WTC11 (cell line): ENCODE measurements around the gene TMEM272. TPM values are rescaled to one million over a fixed set of nuclear protein-coding genes. Genes with fewer than 3 reads are reported as not detected.
A peak's percentile ranks its signal among the peaks of the same experiment; 100 is the strongest.

Experiments used
- ATAC-seq: fragments of 200-7000 bp; cut with Tn5 transposase; 2 replicates; pipeline ENCODE4 v1.10.0; 2021; ENCODE audit warnings: mild to moderate bottlenecking, moderate library complexity
- CTCF ChIA-PET: fragments of 300-600 bp; sonication (Branson Sonifier 250); formaldehyde crosslinking; loops from one replicate; lab custom pipeline; 2021; ENCODE audit warnings: antibody characterized with exemption; lab: Charles Lee
- POLR2A ChIA-PET: fragments of 350-600 bp; sonication (Branson Sonifier 250); formaldehyde crosslinking; loops from one replicate; lab custom pipeline; 2021; ENCODE audit warnings: antibody characterized with exemption; lab: Charles Lee
- DNase-seq: peaks from one replicate; pipeline ENCODE4 v3.0.0; 2021; ENCODE audit warnings: low spot score
- H3K27ac Mint-ChIP-seq: 2 replicates; pipeline ENCODE4 v1.8.0; 2021; ENCODE audit warnings: mixed read lengths
- H3K27me3 Mint-ChIP-seq: 2 replicates; pipeline ENCODE4 v1.8.0; 2021; ENCODE audit warnings: low read depth, mild to moderate bottlenecking, moderate library complexity, mixed read lengths
- H3K36me3 Mint-ChIP-seq: 2 replicates; pipeline ENCODE4 v1.8.0; 2021; ENCODE audit warnings: mixed read lengths
- H3K4me1 Mint-ChIP-seq: 2 replicates; pipeline ENCODE4 v1.8.0; 2022; ENCODE audit warnings: mixed read lengths
- H3K4me3 Mint-ChIP-seq: 2 replicates; pipeline ENCODE4 v1.8.0; 2021; ENCODE audit warnings: mild to moderate bottlenecking, moderate library complexity, mixed read lengths
- H3K9me3 Mint-ChIP-seq: 2 replicates; pipeline ENCODE4 v1.8.0; 2021; ENCODE audit warnings: mixed read lengths
- ATF1 ChIP-seq: sonication (generic); formaldehyde crosslinking; IDR thresholded peaks from 2 replicates; pipeline ENCODE4 v1.8.1; 2023; ENCODE audit warnings: mild to moderate bottlenecking, moderate library complexity, missing genetic modification reagents
- ATF2 ChIP-seq: sonication (generic); formaldehyde crosslinking; IDR thresholded peaks from 2 replicates; pipeline ENCODE4 v1.8.1; 2022; ENCODE audit warnings: low read depth, missing genetic modification reagents, borderline replicate concordance
- CREB1 ChIP-seq: sonication (generic); formaldehyde crosslinking; IDR thresholded peaks from 2 replicates; pipeline ENCODE4 v1.8.0; 2023; ENCODE audit warnings: mild to moderate bottlenecking, missing genetic modification reagents
- GRHL2 ChIP-seq: fragments of 250-450 bp; sonication (Bioruptor Pico); IDR thresholded peaks from 2 replicates; pipeline ENCODE4 v1.8.0; 2022; ENCODE audit warnings: mild to moderate bottlenecking, moderate library complexity; ENCODE audit not compliant: insufficient replicate concordance, severe bottlenecking
- JUN ChIP-seq: sonication (generic); formaldehyde crosslinking; IDR thresholded peaks from 2 replicates; pipeline ENCODE4 v1.8.0; 2023; ENCODE audit warnings: mild to moderate bottlenecking, missing genetic modification reagents
- PRRX2 ChIP-seq: fragments of 250-450 bp; sonication (Bioruptor Pico); IDR thresholded peaks from 2 replicates; pipeline ENCODE4 v1.8.0; 2021; ENCODE audit warnings: mild to moderate bottlenecking
- SMAD3 ChIP-seq: sonication (generic); formaldehyde crosslinking; IDR thresholded peaks from 2 replicates; pipeline ENCODE4 v1.8.0; 2022; ENCODE audit warnings: missing genetic modification reagents, mild to moderate bottlenecking, borderline replicate concordance
- USF2 ChIP-seq: sonication (generic); formaldehyde crosslinking; IDR thresholded peaks from 2 replicates; pipeline ENCODE4 v1.8.1; 2023; ENCODE audit warnings: mild to moderate bottlenecking, missing genetic modification reagents, moderate library complexity
- ZNF121 ChIP-seq: sonication (generic); formaldehyde crosslinking; IDR thresholded peaks from 2 replicates; pipeline ENCODE4 v1.8.0; 2023; ENCODE audit warnings: missing genetic modification reagents
- ZNF263 ChIP-seq: sonication (generic); formaldehyde crosslinking; IDR thresholded peaks from 2 replicates; pipeline ENCODE4 v1.8.1; 2022; ENCODE audit warnings: low read depth, mild to moderate bottlenecking, moderate library complexity, missing genetic modification reagents
- ZNF423 ChIP-seq: fragments of 250-450 bp; sonication (Bioruptor Pico); IDR thresholded peaks from 2 replicates; pipeline ENCODE4 v2.1.2; 2022; ENCODE audit warnings: mild to moderate bottlenecking, moderate library complexity
- ZNF532 ChIP-seq: fragments of 250-450 bp; sonication (Bioruptor Pico); IDR thresholded peaks from 2 replicates; pipeline ENCODE4 v1.9.0; 2021; ENCODE audit warnings: mild to moderate bottlenecking, borderline replicate concordance
- ZNF671 ChIP-seq: fragments of 250-450 bp; sonication (Bioruptor Pico); IDR thresholded peaks from 2 replicates; pipeline ENCODE4 v1.8.0; 2021; ENCODE audit warnings: mild to moderate bottlenecking
- total RNA-seq: library from RNA; stranded (reverse); gene quantifications from 3 replicates; pipeline ENCODE4 v1.2.3, GENCODE V29; 2021
- TF ChIP-seq, protein P1 (sequence below): fragments of 250-450 bp; sonication (Bioruptor Pico); IDR thresholded peaks from 2 replicates; pipeline ENCODE4 v1.9.0; 2021; ENCODE audit warnings: moderate library complexity, mild to moderate bottlenecking, inconsistent platforms, borderline replicate concordance
- TF ChIP-seq, protein P2 (sequence below): sonication (generic); formaldehyde crosslinking; IDR thresholded peaks from 2 replicates; pipeline ENCODE4 v1.8.1; 2022; ENCODE audit warnings: missing genetic modification reagents, borderline replicate concordance
- TF ChIP-seq, protein P3 (sequence below): sonication (generic); formaldehyde crosslinking; conservative IDR thresholded peaks from 2 replicates; pipeline ENCODE4 v1.8.1; 2023; ENCODE audit warnings: mild to moderate bottlenecking, low read depth, missing genetic modification reagents, moderate library complexity
- TF ChIP-seq, protein P4 (sequence below): sonication (generic); formaldehyde crosslinking; IDR thresholded peaks from 2 replicates; pipeline ENCODE4 v1.8.1; 2023; ENCODE audit warnings: mild to moderate bottlenecking, missing genetic modification reagents, borderline replicate concordance

The TMEM272 gene
- total RNA-seq, 1 experiment from 2014 or later: not detected

GRCh38 chr13:51769455-51770127 lies 75.4 kb downstream of the TMEM272 start:
- DNase-seq (no peak), ATAC-seq (no peak)
- CTCF ChIA-PET: interaction anchor here (0.5 to 7.3 kb wide), 13 partner anchors 19 to 426 kb away, joined by 3 to 65 read pairs (median 4); partner anchors contain the start of gene INTS6
- Mint-ChIP-seq H3K36me3 (no peaks in the 10 kb centered on the region), H3K4me1 (peaks cover 23% of the 10 kb centered on the region), H3K27ac (peak overlapping the region; percentile 90; the same call in 1 of the 2 replicates), H3K27me3 (no peaks in the 10 kb centered on the region), H3K9me3 (no peaks in the 10 kb centered on the region), H3K4me3 (no peak overlapping the region)
- POLR2A ChIA-PET: interaction anchor here (2.3 kb wide), 1 partner anchor 316 kb away, joined by 7 read pairs; the partner anchor contains the start of gene INTS6
- TF ChIP-seq ZNF121 (no peak), SMAD3 (no peak), ATF2 (CRISPR knock-in tag) (no peak), PRRX2 (no peak), USF2 (CRISPR knock-in tag) (no peak), ZNF671 (no peak)

- Mint-ChIP-seq H3K27ac (0 out of 2 replicates have a peak overlapping the region, but pooled peaks have one; percentile 15), H3K4me3 (no peak overlapping the region), H3K27me3 (no peaks in the 10 kb centered on the region), H3K36me3 (no peaks in the 10 kb centered on the region), H3K9me3 (no peaks in the 10 kb centered on the region), H3K4me1 (peaks cover 23% of the 10 kb centered on the region)
- ATAC-seq (peak; percentile 6; the same call in 1 of the 2 replicates), DNase-seq (no peak)
- CTCF ChIA-PET: interaction anchor here (0.5 to 7.3 kb wide), 18 partner anchors 10 to 466 kb away, joined by 3 to 65 read pairs (median 4); partner anchors contain the start of gene INTS6
- POLR2A ChIA-PET: interaction anchor here (0.8 to 2.3 kb wide), 2 partner anchors 186 to 316 kb away, joined by 3 to 7 read pairs; partner anchors contain the start of gene INTS6
- TF ChIP-seq, protein P1, sequence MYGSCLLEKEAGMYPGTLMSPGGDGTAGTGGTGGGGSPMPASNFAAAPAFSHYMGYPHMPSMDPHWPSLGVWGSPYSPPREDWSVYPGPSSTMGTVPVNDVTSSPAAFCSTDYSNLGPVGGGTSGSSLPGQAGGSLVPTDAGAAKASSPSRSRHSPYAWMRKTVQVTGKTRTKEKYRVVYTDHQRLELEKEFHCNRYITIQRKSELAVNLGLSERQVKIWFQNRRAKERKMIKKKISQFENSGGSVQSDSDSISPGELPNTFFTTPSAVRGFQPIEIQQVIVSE (CRISPR knock-in tag): no peak
- TF ChIP-seq, protein P2, sequence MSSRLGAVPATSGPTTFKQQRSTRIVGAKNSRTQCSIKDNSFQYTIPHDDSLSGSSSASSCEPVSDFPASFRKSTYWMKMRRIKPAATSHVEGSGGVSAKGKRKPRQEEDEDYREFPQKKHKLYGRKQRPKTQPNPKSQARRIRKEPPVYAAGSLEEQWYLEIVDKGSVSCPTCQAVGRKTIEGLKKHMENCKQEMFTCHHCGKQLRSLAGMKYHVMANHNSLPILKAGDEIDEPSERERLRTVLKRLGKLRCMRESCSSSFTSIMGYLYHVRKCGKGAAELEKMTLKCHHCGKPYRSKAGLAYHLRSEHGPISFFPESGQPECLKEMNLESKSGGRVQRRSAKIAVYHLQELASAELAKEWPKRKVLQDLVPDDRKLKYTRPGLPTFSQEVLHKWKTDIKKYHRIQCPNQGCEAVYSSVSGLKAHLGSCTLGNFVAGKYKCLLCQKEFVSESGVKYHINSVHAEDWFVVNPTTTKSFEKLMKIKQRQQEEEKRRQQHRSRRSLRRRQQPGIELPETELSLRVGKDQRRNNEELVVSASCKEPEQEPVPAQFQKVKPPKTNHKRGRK (CRISPR knock-in tag): no peak
- TF ChIP-seq, protein P3, sequence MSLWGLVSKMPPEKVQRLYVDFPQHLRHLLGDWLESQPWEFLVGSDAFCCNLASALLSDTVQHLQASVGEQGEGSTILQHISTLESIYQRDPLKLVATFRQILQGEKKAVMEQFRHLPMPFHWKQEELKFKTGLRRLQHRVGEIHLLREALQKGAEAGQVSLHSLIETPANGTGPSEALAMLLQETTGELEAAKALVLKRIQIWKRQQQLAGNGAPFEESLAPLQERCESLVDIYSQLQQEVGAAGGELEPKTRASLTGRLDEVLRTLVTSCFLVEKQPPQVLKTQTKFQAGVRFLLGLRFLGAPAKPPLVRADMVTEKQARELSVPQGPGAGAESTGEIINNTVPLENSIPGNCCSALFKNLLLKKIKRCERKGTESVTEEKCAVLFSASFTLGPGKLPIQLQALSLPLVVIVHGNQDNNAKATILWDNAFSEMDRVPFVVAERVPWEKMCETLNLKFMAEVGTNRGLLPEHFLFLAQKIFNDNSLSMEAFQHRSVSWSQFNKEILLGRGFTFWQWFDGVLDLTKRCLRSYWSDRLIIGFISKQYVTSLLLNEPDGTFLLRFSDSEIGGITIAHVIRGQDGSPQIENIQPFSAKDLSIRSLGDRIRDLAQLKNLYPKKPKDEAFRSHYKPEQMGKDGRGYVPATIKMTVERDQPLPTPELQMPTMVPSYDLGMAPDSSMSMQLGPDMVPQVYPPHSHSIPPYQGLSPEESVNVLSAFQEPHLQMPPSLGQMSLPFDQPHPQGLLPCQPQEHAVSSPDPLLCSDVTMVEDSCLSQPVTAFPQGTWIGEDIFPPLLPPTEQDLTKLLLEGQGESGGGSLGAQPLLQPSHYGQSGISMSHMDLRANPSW (CRISPR knock-in tag): no peak
- no peak for TF ChIP-seq ZNF263 (CRISPR knock-in tag)
- TF ChIP-seq GRHL2 (CRISPR knock-in tag): no peak
- TF ChIP-seq CREB1: no peak
- no peak for TF ChIP-seq ZNF532
- TF ChIP-seq ATF1 (CRISPR knock-in tag): no peak
- no peak for TF ChIP-seq ZNF423 (CRISPR knock-in tag)
- TF ChIP-seq JUN (CRISPR knock-in tag): no peak
- TF ChIP-seq, protein P4, sequence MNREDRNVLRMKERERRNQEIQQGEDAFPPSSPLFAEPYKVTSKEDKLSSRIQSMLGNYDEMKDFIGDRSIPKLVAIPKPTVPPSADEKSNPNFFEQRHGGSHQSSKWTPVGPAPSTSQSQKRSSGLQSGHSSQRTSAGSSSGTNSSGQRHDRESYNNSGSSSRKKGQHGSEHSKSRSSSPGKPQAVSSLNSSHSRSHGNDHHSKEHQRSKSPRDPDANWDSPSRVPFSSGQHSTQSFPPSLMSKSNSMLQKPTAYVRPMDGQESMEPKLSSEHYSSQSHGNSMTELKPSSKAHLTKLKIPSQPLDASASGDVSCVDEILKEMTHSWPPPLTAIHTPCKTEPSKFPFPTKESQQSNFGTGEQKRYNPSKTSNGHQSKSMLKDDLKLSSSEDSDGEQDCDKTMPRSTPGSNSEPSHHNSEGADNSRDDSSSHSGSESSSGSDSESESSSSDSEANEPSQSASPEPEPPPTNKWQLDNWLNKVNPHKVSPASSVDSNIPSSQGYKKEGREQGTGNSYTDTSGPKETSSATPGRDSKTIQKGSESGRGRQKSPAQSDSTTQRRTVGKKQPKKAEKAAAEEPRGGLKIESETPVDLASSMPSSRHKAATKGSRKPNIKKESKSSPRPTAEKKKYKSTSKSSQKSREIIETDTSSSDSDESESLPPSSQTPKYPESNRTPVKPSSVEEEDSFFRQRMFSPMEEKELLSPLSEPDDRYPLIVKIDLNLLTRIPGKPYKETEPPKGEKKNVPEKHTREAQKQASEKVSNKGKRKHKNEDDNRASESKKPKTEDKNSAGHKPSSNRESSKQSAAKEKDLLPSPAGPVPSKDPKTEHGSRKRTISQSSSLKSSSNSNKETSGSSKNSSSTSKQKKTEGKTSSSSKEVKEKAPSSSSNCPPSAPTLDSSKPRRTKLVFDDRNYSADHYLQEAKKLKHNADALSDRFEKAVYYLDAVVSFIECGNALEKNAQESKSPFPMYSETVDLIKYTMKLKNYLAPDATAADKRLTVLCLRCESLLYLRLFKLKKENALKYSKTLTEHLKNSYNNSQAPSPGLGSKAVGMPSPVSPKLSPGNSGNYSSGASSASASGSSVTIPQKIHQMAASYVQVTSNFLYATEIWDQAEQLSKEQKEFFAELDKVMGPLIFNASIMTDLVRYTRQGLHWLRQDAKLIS (CRISPR knock-in tag): no peak
These were observed 76.0 kb downstream of the TMEM272 start for GRCh38 chr13:51768976-51769375.
